Measurements from ENCODE around the gene RPL12. TPM values are rescaled to one million over a fixed set of nuclear protein-coding genes. Genes with fewer than 3 reads are reported as not detected.

Gene RPL12
- total RNA-seq, 3 donors from 2014 or later = 726 to 998 (median 926) TPM

DNA sequence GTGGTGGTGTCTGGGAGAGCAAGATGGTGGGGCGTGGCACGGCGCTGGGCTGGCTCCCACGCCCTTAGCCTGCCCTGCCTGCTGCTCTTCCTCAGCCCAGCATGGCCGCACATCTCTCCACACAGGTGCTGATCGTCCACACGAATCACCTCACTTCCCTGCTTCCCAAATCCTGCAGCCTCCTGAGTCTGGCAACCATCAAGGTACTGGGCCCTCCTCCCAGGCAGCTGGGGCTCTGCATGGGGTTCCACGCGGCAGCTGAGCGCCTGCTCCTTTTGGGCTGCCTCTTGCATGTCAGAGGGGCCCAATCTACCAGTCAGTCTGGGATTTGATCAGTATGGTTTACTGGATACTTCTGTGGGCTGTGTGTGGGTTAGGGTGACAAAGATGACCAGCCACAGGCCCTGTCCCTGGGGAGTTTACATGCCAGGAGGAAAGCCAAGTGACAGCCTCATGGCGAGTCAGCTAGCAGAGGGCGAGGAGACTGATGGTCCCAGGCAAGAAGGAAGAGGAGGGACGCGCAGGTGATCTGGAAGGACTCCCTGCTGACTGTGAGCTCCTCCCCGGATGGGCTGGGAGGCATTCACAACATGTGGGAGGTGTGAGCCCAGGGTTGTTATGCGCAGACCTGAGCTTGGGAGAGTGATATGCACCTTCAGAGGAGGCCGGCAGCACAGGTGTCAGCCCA, 6.1 kb upstream of the RPL12 start:
- no peaks in the 10 kb centered on the region for H3K9me3 ChIP-seq
- intact Hi-C loops (cut with DNase I, micrococcal nuclease) = no loop called here

DNA sequence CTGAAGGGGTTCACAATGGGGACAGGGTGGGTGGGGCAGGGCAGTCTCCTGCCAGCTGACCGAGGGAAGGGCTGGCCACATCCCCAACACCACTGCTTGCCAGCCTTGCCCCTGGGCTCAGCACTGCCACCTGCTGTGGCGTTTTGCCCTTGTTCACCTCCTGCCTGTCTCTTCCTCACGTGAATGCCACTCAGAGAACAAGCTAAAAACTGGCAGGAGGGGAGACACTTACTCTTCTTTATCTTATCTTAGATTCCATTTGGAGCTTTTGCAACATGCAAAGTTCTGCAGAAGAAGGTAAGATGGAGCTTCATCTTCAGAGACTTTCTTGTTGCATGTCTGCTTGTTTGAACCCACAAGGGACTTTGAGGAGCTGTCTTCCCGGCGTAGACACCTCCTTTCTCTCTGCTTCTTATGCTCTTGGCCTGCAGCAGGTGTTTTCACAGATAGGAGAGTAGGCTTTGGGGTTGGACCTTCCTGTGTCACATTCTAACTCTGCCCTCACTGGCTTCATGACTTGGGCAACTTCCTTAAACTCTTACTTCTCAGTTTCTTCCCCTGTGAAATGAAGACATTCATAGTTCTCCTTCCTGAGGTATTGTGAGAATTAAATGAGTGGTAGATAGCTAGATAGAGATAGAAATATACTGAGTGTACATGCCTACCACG, 4.3 kb upstream of the RPL12 start:
- H3K4me3 ChIP-seq = no peak overlapping the region
- H3K9me3 ChIP-seq = no peaks in the 10 kb centered on the region
- ATAC-seq (no peak), DNase-seq (peak in 2 of 3 donors; percentile 70 to 71)
- H3K4me1 ChIP-seq (ENCODE audit: low read depth) = peaks cover 9% of the 10 kb centered on the region
- H3K36me3 ChIP-seq (ENCODE audit: low read depth) = no peaks in the 10 kb centered on the region
- TF ChIP-seq CTCF (IDR thresholded peaks at IDR 0.05) = peak; percentile 38
- intact Hi-C loops (cut with DNase I, micrococcal nuclease) = no loop called here

More for the DNA sequence above, 6.1 kb upstream of the RPL12 start:
- TF ChIP-seq CTCF (IDR thresholded peaks at IDR 0.05) = no peak
- Histone ChIP-seq H3K4me1 (ENCODE audit: low read depth) (peaks cover 5% of the 10 kb centered on the region), H3K4me3 (no peak overlapping the region), H3K36me3 (ENCODE audit: low read depth) (peaks cover 4% of the 10 kb centered on the region)
- DNase-seq (no peak), ATAC-seq (no peak)

GRCh38 chr9:127452691-127453090, 1.5 kb upstream of the RPL12 start:
- TF ChIP-seq CTCF (IDR thresholded peaks at IDR 0.05) = no peak
- Histone ChIP-seq H3K9me3 (no peaks in the 10 kb centered on the region), H3K4me3 (no peak overlapping the region), H3K4me1 (ENCODE audit: low read depth) (peaks cover 26% of the 10 kb centered on the region), H3K36me3 (ENCODE audit: low read depth) (no peaks in the 10 kb centered on the region)
- DNase-seq (peak; percentile 69 to 84 (median 76)), ATAC-seq (peak; percentile 58)
- intact Hi-C loops (cut with DNase I, micrococcal nuclease) = no loop called here

DNA sequence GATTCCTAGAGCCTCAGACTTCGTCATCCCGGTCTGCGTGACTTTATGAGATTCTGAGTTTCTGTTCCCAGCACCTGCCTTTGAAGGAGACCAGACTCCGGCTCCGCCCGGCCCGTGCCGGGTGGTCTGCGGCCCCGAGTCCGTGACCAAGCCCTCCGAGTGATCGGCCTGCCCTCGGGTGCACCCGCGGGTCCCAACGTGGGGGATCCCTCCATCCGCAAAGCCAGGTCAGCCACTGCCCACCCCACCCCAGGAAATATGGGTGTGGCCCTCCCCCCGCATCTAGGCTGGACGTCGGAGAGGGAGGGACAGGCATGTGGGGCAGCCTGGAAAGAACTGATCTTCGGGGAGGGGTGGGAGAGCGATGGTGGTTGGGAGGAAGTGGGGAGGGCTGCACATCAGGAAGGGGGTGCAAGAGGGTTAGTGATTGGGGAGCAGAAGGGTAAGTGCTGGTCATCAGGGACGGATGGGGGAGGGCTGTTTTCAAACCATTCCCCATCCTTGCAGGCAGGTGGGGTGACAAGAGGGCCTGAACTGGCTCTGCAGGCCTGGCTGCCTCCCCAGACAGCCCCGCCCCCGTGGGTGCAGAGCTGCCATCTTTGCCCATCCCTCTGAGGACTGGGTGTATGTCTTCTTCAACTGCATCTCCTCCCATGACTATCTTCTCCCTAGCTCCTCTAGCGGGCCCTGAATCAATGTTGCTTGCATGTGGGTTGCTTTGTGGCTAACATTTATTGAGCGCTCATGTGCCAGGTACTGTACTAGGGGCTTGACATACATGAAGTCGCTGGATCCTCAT, 851 bp upstream of the RPL12 start:
- no peak for TF ChIP-seq CTCF (IDR thresholded peaks at IDR 0.05)
- H3K4me1 ChIP-seq (ENCODE audit: low read depth) = peaks cover 26% of the 10 kb centered on the region
- no peaks in the 10 kb centered on the region for H3K9me3 ChIP-seq
- H3K36me3 ChIP-seq (ENCODE audit: low read depth) = peaks cover 3% of the 10 kb centered on the region
- intact Hi-C loops (cut with DNase I, micrococcal nuclease) = no loop called here
- ATAC-seq (peak; percentile 45), DNase-seq (peak; percentile 62 to 77 (median 76))
- peak overlapping the region; percentile 71 for H3K4me3 ChIP-seq

- intact Hi-C loops (cut with DNase I, micrococcal nuclease) = no loop called here
- no peak for ATAC-seq
- Histone ChIP-seq H3K4me3 (peak overlapping the region; percentile 71), H3K4me1 (ENCODE audit: low read depth) (peaks cover 26% of the 10 kb centered on the region), H3K36me3 (ENCODE audit: low read depth) (peaks cover 5% of the 10 kb centered on the region), H3K9me3 (no peaks in the 10 kb centered on the region)
- DNase-seq = no peak
- no peak for TF ChIP-seq CTCF (IDR thresholded peaks at IDR 0.05)
Measured at GRCh38 chr9:127451608-127451857, 327 bp upstream of the RPL12 start.
